NCI-H226 (cell line): ENCODE data around the gene ADARB2.
"Not testable (repeated sequence)": the region's sequence is repeated elsewhere in the genome, so short reads cannot be mapped to it uniquely, and the experiment has no call there.

ENCODE experiments used
- DNase-seq: peaks from one replicate; pipeline ENCODE4 v3.0.0-alpha.2; 2015

ADARB2 gene

DNA sequence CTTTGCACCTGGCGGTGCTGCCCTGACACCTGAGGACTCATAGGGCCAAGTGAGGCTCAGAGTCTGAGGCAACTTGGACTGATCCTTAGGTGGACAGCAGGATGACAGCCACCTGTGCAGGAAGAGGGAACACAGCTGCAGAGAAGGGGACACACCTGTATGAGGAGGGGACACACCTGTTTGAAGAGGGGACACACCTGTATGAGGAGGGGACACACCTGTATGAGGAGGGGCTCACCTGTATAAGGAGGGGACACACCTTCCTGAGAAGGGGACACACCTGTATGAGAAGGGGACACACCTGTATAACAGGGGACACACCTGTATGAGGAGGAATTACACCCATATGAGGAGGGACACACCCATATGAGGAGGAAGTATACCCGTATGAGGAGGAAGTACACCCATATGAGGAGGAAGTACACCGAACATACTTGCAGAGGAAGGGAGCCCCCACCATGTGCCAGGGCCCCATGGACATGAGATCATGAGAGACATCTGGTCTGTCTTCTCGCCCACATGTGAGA, 285.9 kb downstream of the ADARB2 start:
- no peak for DNase-seq

DNA sequence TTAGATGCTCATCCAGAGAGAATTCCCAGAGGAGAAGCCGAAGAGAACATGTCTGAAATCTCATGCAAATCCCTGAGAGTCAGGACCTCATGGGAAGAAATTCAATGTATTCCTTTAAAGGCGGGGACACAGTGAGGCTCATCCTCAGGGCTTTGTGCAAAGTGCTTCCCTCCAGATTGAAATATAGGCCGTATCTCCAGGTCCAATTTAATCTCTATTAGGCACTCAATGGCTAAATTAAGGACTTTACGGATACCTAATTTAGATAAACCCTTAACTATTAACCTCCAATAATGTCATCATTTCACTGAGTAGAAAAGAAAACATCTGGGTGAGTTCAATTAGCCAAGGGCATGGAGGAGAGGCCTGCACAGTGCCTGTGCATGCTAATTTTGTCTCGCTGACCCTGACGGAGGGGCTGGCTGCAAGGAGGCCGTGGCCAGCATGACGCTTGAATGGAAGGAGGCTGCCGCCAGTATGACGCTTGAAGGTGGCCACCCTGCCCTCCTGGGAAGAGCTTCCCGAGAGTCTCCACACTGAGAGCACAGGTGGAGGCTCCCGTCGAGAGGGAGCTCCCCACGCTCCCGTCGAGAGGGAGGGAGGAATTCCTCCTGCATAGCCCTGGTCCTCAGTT, 287.6 kb downstream of the ADARB2 start:
- no peak for DNase-seq

GRCh38 chr10:1449021-1449420, 288.3 kb downstream of the ADARB2 start:
- no peak for DNase-seq

DNA sequence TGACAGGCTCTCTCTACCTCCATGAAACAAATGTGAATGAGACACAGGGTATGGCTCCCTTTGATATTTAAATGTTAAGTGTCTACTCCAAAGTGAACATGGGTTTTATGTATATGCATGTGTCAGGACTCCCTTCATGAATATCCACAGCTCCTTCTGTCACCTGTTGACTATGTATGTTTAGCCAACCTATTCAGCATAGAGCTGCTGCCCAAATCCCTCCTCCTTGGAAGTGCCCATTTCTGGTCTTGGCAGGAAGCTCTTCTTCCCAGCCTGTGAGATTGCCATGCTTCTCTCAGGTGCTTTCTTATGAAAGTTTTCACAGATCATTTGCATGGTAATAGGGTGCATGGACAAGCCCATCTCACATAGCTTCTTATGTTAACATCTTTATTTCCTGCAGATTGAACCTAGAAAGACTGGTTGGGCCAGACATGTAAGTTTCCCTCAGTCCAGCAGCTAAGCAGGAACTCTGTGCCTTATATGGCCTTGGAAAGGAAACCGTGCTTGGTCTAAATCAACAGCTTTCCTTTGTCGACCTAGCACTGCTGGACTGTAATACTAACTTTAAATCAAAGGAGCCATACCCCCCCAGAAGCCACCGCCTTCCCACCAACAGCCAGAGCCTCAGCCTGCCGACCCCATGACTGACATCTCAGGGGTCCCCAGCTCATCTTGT, 288.9 kb downstream of the ADARB2 start:
- no peak for DNase-seq

DNA sequence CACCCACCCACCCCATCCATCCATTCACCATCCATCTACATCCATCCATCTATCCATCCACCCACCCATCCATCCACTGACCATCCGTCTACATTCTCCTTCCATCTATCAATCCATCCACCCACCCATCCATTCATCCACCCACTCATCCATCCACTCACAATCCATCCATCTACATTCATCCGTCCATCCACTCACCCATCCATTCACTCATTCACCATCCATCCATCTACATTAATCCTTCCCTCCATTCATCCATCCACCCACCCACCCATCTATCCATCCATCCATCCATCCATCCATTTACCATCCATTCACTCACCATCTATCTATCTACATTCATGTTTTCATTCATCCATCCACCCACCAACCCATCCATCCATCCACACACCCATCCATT, 292.5 kb downstream of the ADARB2 start:
- DNase-seq = no peak

- DNase-seq = no peak
These were observed 296.4 kb downstream of the ADARB2 start for GRCh38 chr10:1440897-1441296.

DNA sequence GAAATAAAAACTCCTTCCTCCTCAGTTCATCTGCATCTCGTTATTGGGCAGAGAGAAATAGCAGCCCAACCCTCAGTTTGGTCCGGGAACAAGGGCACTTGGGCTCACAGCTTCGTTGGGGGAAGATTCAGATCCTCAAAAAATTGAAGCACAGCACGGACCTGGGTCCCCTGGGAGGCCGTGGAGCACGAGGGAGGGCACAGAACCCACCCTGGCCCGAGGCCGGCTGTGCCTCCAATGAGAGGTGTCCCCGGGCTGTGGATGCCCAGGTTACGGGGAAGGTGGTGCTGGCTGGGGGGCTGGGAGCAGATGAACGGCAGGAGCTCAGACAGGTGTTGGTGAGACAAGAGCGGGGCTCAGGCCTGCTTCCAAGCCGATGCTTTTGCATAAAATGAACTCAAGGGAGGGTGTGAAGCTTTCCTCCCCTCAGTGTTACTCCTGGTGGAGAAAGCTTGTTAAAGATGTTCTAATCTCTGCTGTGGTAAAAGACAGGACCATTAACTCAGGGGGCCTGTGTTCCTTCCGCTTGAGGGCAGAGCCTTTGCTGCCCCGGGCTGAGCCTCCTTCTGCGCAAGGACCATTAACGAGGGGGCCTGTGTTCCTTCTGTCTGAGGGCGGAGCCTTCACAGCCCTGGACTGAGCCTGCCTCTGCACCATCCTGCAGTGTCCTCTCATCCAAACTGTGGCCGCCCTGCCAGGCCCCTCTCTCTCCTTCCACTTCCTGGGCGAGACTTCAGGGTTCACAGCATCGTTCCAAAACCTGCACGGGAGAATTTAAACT, 302.2 kb downstream of the ADARB2 start:
- DNase-seq = no peak

GRCh38 chr10:1434202-1434601, 303.1 kb downstream of the ADARB2 start:
- DNase-seq = no peak

GRCh38 chr10:1432161-1432560, 305.2 kb downstream of the ADARB2 start:
- DNase-seq = no peak

DNA sequence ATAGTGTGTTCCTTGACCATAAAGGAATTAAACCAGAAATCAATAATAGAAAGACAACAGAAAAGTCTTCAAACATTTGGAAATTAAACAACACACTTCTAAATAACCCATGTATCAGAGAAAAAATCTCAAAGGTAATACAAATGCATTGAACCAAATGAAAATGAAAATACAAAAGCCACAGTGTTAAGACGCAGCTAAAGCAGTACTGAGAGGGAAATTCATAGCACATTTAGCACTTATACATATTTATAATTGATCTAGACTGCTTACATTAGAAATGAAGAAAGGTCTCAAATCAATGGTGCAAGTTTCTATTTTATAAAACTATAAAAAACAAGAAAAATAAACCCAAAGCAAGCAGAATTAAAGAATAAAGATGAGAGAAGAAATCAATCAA, 306.1 kb downstream of the ADARB2 start:
- DNase-seq = no peak

GRCh38 chr10:1427521-1428186, 309.7 kb downstream of the ADARB2 start:
- DNase-seq = not testable (repeated sequence)

- no peak for DNase-seq
These were observed 310.5 kb downstream of the ADARB2 start for GRCh38 chr10:1426786-1427185.

GRCh38 chr10:1425879-1426278, 311.4 kb downstream of the ADARB2 start:
- DNase-seq = no peak

GRCh38 chr10:1424648-1425047, 312.7 kb downstream of the ADARB2 start:
- DNase-seq = no peak

DNA sequence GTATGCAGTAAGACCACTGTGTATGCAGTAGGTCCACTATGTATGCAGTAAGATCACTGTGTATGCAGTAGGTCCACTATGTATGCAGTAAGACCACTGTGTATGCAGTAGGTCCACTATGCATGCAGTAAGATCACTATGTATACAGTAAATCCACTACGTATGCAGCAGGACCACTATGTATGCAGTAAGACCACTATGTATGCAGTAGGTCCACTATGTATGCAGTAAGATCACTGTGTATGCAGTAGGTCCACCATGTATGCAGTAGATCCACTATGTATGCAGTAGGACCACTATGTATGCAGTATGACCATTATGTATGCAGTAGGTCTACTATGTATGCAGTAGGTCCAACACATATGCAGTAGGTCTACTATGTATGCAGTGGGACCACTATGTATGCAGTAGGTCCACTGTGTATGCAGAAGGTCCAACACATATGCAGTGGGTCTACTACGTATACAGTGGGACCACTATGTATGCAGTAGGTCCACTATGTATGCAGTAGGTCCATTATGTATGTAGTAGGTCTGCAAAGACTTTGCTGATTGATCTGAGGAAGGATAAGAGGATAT, 313.6 kb downstream of the ADARB2 start:
- no peak for DNase-seq

GRCh38 chr10:1422275-1422674, 315.1 kb downstream of the ADARB2 start:
- DNase-seq = no peak

GRCh38 chr10:1420661-1421362, 316.5 kb downstream of the ADARB2 start:
- DNase-seq = peak; percentile 2

DNA sequence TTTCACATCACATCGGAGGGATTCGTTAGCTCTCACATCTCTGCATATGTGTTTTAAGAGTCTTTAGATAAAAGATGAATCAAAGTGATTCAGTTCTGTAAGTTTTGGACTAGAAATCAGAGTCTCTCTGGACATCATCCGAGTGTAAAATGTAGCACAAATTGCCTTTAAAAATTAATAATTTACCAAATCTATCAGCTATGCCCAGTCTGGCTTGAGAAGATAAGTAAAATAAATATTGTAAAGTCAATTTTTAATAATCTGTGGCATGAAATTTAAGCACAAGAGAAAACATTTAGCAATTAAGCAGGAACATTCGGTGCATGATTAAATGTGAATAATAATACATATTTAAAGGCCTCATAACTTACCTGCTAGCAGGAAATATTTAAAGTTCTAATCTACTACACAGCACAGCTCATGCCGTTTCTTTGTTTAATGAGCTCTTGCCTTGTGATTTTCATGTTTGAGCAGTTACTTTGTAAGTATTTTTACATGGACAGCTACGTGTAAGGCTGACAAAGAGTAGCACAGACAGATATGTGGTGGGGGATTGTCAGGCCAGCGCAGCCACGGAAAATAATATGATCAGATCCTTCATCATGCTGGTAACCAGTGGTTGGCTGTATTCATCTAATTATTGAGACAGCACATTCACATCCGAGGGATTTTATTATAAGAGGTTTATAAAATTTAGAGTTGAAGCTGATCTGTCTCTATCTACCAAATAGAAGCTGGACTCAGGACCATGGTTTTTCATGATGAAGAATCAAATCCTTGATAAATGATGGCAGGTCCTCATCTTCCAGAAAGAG, 317.3 kb downstream of the ADARB2 start:
- DNase-seq = no peak

- DNase-seq = no peak
These were observed 319.2 kb downstream of the ADARB2 start for GRCh38 chr10:1418031-1418550.

GRCh38 chr10:1417574-1417973, 319.8 kb downstream of the ADARB2 start:
- no peak for DNase-seq

GRCh38 chr10:1416456-1417037, 320.8 kb downstream of the ADARB2 start:
- DNase-seq = no peak
